Posterior vena cava (tissue), 2 donors: Measurements from ENCODE around the gene CS. TPM values are rescaled to one million over a fixed set of nuclear protein-coding genes. Genes with fewer than 3 reads are reported as not detected.

Experiments used
- DNase-seq: peaks from one replicate; pipeline ENCODE4 v3.0.0-alpha.2; 2020; ENCODE audit warnings: low spot score
- intact Hi-C, 2 donors: fragments of 100-400 bp; cut with DNase I; formaldehyde crosslinking; loops; one replicate each; pipeline versions ENCODE4 v1.14.1 to v1.14.2; 2022 to 2023
- total RNA-seq, 2 donors: library from RNA; stranded (reverse); fragmentation: NEBNext Ultra II Directional; extraction: Animal tissue kit (Norgen Biotek cat#: 25700); gene quantifications; one replicate each; pipeline ENCODE4 v1.2.1, GENCODE V29; 2021
- donor health status: DM: yes; HTN: yes; CAD: no.
- donor health status: DM: yes; HTN: yes; CAD: no.

Gene CS
- total RNA-seq, 2 donors from 2014 or later = 109 to 115 TPM

DNA sequence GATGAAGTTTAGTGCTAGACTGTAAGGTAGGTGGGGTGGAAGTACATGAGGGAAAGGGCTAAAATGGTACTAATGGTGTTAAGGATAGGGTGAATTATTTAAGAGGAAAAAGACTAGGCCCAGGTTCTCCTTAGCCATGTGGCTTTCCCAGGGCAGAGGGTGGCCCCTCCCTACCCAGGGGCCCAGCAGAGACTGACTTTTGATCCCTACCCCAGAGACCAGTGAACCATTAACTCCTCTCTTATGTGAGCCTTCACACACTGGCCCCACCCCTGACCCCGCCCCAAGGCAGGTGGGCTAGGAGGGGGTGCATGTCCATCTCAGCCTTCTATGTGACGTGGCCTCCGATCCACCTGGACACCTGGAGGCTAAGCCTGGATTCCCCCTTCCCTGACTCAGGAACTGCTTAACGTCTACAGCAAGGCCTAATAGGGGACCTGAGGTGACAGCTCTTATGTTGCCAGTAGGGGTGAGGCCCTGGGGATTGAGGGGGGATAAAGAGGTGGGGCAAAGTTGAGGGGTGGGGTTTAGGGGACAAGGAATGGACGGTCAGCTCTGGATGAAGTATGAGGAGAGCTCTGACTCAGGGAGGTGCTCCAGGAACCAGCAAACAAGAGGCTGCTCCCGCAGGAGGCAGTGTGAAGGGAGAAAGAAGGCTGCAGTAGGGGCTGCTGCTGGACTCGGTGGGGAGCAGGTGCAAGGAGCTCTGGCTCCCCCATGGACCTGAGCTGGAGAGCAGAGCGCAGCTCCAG is 69.5 kb downstream of the CS start:
- DNase-seq = no peak
- intact Hi-C loops = no loop called here

DNA sequence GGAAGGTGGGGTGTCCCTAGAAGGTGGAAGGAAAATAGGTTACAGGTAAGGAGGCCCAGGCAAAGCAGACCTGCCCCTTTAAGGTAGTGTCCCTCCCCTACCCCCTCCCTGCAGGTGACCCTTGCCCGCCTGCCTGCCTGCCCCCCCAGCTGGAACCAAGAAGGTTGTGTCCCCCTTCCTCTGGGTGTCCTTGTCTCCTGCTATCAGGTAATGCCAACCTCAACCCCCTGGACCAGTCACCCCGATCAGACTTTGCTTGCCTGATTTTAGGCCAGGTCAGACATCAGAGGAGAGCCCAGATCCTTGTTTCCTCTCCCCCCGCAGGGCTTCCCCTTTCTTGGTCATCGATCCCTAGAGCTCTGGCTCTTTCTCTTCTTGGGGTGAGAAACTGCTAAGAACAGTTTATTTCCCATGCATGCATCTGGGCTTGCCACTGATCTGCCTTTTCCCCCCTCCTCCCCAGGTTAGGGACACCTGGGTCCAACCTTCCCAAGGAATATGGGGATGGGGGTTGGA is 70.2 kb downstream of the CS start, which contains the start of gene SLC39A5:
Gene SLC39A5, plus strand, starts transcription at position 136 of the 516 bp plus-strand sequence. CDS start 1,224 bp downstream, outside the sequence.
- intact Hi-C loops = no loop called here
- DNase-seq = no peak

DNA sequence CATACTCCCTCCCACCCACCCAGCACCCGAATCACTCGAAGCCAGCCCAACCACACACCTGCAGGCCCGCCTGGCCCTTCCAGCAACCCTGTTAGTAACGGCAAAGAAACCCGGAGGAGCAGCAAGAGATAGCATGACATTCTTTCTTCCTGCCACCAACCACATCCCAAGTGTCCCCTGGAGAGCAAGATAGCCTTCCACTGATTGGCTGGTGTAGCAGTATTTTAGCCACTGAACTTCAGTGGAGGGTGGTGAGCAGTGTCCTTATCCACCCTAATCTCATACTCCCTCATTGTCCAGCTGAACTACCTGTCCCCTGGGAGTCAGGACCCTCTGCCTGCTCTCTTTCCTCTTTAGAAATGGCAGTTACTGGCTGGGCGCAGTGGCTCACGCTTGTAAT is 71.0 kb downstream of the CS start:
- DNase-seq = no peak
- intact Hi-C loops = no loop called here

DNA sequence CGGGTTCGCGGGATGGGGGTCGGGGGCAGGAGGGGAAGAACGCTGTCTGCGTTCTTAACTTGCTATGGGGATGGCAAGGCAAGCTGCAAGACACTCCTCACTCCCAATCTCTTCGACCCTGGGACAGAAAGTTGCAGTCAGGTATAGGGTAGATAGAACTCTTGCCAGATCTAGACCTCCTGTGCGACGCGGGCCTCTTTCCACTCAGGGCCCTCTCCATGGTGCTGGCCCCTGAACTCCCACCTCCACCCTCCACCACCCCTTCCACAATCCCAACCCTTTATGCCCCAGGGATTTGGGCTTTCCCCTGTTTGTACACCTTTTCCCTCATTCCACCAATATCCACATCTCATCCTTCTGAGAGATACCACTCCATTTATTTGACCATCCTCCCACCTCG is 75.2 kb downstream of the CS start:
- no peak for DNase-seq
- intact Hi-C loops = loop anchor here in 1 of 2 donors (2.0 kb wide), 1 partner anchor 32 kb away; no protein-coding TSS in a partner anchor

- DNase-seq = peak; percentile 99
- intact Hi-C loops = loop anchor here in 1 of 2 donors (2.0 kb wide), 1 partner anchor 31 kb away; no protein-coding TSS in a partner anchor
Observed at GRCh38 chr12:56224102-56224701, 75.9 kb downstream of the CS start, which contains the start of gene NABP2. NABP2 (plus strand) TSS chr12:56224342; CDS start chr12:56224857, 515 bp downstream.

GRCh38 chr12:56223571-56224101 is 76.5 kb downstream of the CS start:
- DNase-seq = no peak
- intact Hi-C loops = loop anchor here (2.0 kb wide), 2 partner anchors 31 to 33 kb away; no protein-coding TSS in a partner anchor

DNA sequence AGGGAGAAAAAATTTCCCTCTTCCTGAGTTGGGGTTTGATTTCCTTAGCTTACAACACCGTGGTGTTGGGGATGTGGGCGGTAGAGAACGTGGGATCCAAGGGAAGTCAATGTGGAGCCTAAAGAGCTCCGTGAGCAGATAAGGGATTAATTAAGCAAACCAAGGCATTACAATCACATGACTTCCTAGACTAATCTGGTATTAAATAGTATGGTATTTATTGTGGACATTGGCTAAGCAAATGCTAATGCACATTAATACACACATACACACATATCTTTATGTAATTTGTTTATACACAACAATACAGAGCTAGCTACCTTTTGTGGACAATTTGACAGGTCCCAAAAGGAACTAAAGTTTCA is 77.6 kb downstream of the CS start:
- DNase-seq = no peak
- intact Hi-C loops = loop anchor here in 1 of 2 donors (2.0 kb wide), 1 partner anchor 32 kb away; no protein-coding TSS in a partner anchor

DNA sequence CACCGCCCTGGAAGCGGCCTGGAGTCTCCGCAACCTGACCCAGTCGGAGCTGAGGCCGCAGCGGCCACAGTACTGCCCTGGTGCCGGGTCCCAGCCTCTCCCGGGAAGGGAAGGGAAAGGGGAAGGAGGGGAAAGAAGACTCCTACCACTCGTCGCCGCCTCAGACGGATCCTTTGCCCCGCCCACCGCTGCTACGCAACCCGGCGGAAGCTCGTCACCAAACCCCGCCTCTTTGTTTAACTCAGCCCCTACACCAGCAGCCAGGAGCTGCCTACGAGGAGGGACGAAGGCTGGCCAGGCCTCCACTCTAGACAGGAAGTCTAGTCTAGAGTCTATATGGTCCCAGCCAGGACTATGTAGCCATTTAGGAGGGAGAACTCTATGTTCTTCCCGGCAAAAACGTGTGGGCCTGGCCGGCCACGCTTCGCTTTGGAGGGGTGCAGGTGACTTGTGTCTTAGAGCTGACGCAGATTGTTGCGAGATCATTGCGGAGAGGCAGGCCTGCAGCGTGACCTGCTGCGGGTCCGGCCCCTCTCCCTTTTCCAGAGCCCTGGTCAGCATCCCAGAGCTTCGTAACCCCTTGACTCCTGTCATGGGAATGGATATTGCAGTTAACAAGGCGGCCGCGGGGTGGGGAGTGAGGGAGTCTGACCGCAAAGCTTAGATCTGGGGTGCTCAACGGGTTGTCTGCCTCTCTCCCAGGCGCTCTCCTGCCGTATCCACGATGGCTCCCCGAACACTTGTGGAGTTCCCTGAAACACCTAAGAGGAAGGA is 78.2 kb downstream of the CS start, which contains the start of gene RNF41:
Gene RNF41, minus strand, starts transcription at position 166 of the 774 bp plus-strand sequence. CDS start 7,875 bp downstream, outside the sequence.
- intact Hi-C loops = loop anchor here in 1 of 2 donors (2.0 kb wide), 1 partner anchor 31 kb away; no protein-coding TSS in a partner anchor
- DNase-seq = peak; percentile 99

Other genes starting within 250 kb of the CS start
- gene ERBB3, start 220.2 kb downstream of the CS start, total RNA-seq = 1 to 10 TPM in 1 of 2 donors, under 1 TPM in 1; 0.71 to 1.4 TPM
- 10 to 100 TPM; 59.3 to 71.7 TPM for gene PA2G4, start 195.8 kb downstream of the CS start, total RNA-seq
- gene RPL41, start 183.7 kb downstream of the CS start, total RNA-seq = 1,000 to 10,000 TPM; 2,364 to 2,753 TPM
- gene ZC3H10, start 182.1 kb downstream of the CS start, total RNA-seq = 1 to 10 TPM; 7.9 to 8.0 TPM
- gene ESYT1, start 172.1 kb downstream of the CS start, total RNA-seq = 100 to 1,000 TPM; 113 to 120 TPM
- gene MYL6B, start 147.7 kb downstream of the CS start, total RNA-seq = 10 to 100 TPM; 32.9 to 35.7 TPM
- gene MYL6, start 142.0 kb downstream of the CS start, total RNA-seq = 1,000 to 10,000 TPM; 3,219 to 3,986 TPM
- gene SMARCC2, start 110.8 kb downstream of the CS start, total RNA-seq = 10 to 100 TPM; 81.0 to 93.9 TPM
- 10 to 100 TPM; 40.1 to 44.2 TPM for gene RNF41, start 78.4 kb downstream of the CS start, total RNA-seq
- gene NABP2, start 76.0 kb downstream of the CS start, total RNA-seq = 10 to 100 TPM; 19.9 to 23.1 TPM
- not detected for gene SLC39A5, start 70.3 kb downstream of the CS start, total RNA-seq
- gene ANKRD52, start 41.9 kb downstream of the CS start, total RNA-seq = 10 to 100 TPM; 24.6 to 34.5 TPM
- gene COQ10A, start 33.4 kb downstream of the CS start, total RNA-seq = 10 to 100 TPM in 1 of 2 donors, 1 to 10 TPM in 1; 9.6 to 10.1 TPM
- gene CNPY2, start 15.7 kb upstream of the CS start, total RNA-seq = 10 to 100 TPM; 62.1 to 79.3 TPM
- gene PAN2, start 33.7 kb upstream of the CS start, total RNA-seq = 10 to 100 TPM; 29.4 to 40.7 TPM
- gene IL23A, start 38.6 kb upstream of the CS start, total RNA-seq = not detected
- 100 to 1,000 TPM; 108 to 113 TPM for gene STAT2, start 59.8 kb upstream of the CS start, total RNA-seq
- gene APOF, start 62.5 kb upstream of the CS start, total RNA-seq = not detected
- gene TIMELESS, start 149.1 kb upstream of the CS start, total RNA-seq = 1 to 10 TPM; 4.4 TPM
- gene MIP, start 154.3 kb upstream of the CS start, total RNA-seq = not detected
- gene SPRYD4, start 168.2 kb upstream of the CS start, total RNA-seq = 1 to 10 TPM; 1.7 to 2.3 TPM
- gene GLS2, start 187.8 kb upstream of the CS start, total RNA-seq = under 1 TPM; 0.24 to 0.69 TPM
- gene RBMS2, start 221.5 kb upstream of the CS start, total RNA-seq = 10 to 100 TPM; 57.2 to 60.5 TPM